Heart left ventricle (tissue), 16 donors: ENCODE results near the gene PLOD2. TPM values are rescaled to one million over a fixed set of nuclear protein-coding genes. Genes with fewer than 3 reads are reported as not detected.

Experiments
- ATAC-seq, 4 donors: fragments of 200-7000 bp; cut with Tn5 transposase; one replicate each; pipeline ENCODE4 v1.9.1; 2020 to 2022; ENCODE audit warnings: moderate library complexity in 4 of 4, mild to moderate bottlenecking in 3 of 4, moderate number of reproducible peaks in 1 of 4
- DNase-seq, 5 donors: peaks; one replicate each; pipeline ENCODE4 v3.0.0-alpha.2; 2020
- H3K27ac ChIP-seq, 12 donors: fragments of 200-600 bp; sonication (generic) in 4 of 12; one replicate each; pipeline versions ENCODE4 v1.5.0 to v1.8.0; 2016 to 2022; ENCODE audit warnings: mild to moderate bottlenecking in 2 of 12
- H3K27me3 ChIP-seq, 9 donors: fragments of 200-600 bp; sonication (generic) in 2 of 9; one replicate each; pipeline versions ENCODE4 v1.5.1 to v1.8.0; 2016 to 2022; ENCODE audit warnings: mild to moderate bottlenecking in 3 of 9
- H3K36me3 ChIP-seq, 9 donors: fragments of 200-600 bp; sonication (generic) in 2 of 9; one replicate each; pipeline versions ENCODE4 v1.5.0 to v1.8.0; 2018 to 2022; ENCODE audit warnings: mild to moderate bottlenecking in 2 of 9
- H3K4me1 ChIP-seq, 12 donors: fragments of 200-600 bp; sonication (generic) in 4 of 12; one replicate each; pipeline versions ENCODE4 v1.5.0 to v1.8.0; 2016 to 2022; ENCODE audit warnings: mild to moderate bottlenecking in 3 of 12
- H3K4me3 ChIP-seq, 12 donors: fragments of 200-600 bp; sonication (generic) in 4 of 12; one replicate each; pipeline versions ENCODE4 v1.5.0 to v1.8.0; 2017 to 2022; ENCODE audit warnings: mild to moderate bottlenecking in 9 of 12, moderate library complexity in 4 of 12
- H3K9me3 ChIP-seq, 12 donors: fragments of 200-600 bp; sonication (generic) in 4 of 12; one replicate each; pipeline versions ENCODE4 v1.5.0 to v1.8.0; 2016 to 2022; ENCODE audit warnings: mild to moderate bottlenecking in 1 of 12
- POLR2A ChIP-seq, 2 donors: fragments of 450-650 bp; IDR thresholded peaks; one replicate each; pipeline ENCODE4 v1.6.1; 2017; ENCODE audit warnings: antibody characterized with exemption in 2 of 2, mild to moderate bottlenecking in 2 of 2, moderate library complexity in 2 of 2
- WGBS, 4 donors: extraction: QIAGEN DNeasy Blood & Tissue Kit in 2 of 4; methylation state at CpG; one replicate each; pipeline versions ENCODE4 v1.1.5 to v1.1.7; 2013 to 2018; 5-methylcytosine and 5-hydroxymethylcytosine counted together
- intact Hi-C, 10 donors: fragments of 100-400 bp; cut with DNase I; formaldehyde crosslinking; loops; one replicate each; pipeline versions ENCODE4 v1.11.1 to v1.14.2; 2022
- polyA plus RNA-seq, 2 donors: library from polyadenylated mRNA; stranded (reverse); fragments of 200-250 nt; gene quantifications; one replicate each; pipeline ENCODE4 v1.2.3, GENCODE V29; 2013
- total RNA-seq, 9 donors: library from RNA; depleted of rRNA in 2 of 9; stranded (reverse); fragments of >200 nt in 2 of 9; fragmentation: NEBNext Ultra II Directional in 3 of 9; extraction: Animal tissue kit (Norgen Biotek cat#: 25700) in 3 of 9; gene quantifications; one replicate each; pipeline versions ENCODE4 v1.1.0 to v1.2.4, GENCODE V29; 2016 to 2023
- TF ChIP-seq, protein P1 (sequence below), 12 donors: fragments of 200-600 bp; sonication (generic) in 4 of 12; IDR thresholded peaks; one replicate each; pipeline versions ENCODE4 v1.5.0 to v1.8.0; 2018 to 2022; ENCODE audit warnings: antibody characterized with exemption in 12 of 12, mild to moderate bottlenecking in 5 of 12
- donor health status: ischemic (EF 13 %, LVEDD 7.1; RV severe dilation, severe dysfunction).
- donor health status: healthy with polysubstance abuse.
- donor health status: DM: no; HTN: yes; CAD: no.
- donor health status: DM: no; HTN: no; CAD: no.
- donor health status: ischemic (EF 25% LVEDD 6.9; RV normal size, moderate dysfunction).
- donor health status: ischemic (EF 25% LVEDD 5.7; RV mildly dilated, moderate dysfunction).
- donor health status: healthy.
- donor health status: DM: yes; HTN: yes; CAD: no.
- donor health status: ischemic (EF 35%, LVEDD 5.7; RV mildly dilated, moderate dysfunction).
- donor health status: nonischemic (EF 11% LVEDD 7.7; RV severe dilation, severe dysfunction).
- donor health status: DM: yes; HTN: yes; CAD: no.
- donor health status: PGD.
- donor health status: ischemic (EF 29% LVEDD 5.4; RV normal size, mild dysfunction).
- donor health status: nonischemic (EF 23%, LVEDD 6.1; RV moderate dilation, normal function).

PLOD2 gene
- total and polyA plus RNA-seq, 11 donors = 6.8 to 33.0 (median 17.9) TPM

DNA sequence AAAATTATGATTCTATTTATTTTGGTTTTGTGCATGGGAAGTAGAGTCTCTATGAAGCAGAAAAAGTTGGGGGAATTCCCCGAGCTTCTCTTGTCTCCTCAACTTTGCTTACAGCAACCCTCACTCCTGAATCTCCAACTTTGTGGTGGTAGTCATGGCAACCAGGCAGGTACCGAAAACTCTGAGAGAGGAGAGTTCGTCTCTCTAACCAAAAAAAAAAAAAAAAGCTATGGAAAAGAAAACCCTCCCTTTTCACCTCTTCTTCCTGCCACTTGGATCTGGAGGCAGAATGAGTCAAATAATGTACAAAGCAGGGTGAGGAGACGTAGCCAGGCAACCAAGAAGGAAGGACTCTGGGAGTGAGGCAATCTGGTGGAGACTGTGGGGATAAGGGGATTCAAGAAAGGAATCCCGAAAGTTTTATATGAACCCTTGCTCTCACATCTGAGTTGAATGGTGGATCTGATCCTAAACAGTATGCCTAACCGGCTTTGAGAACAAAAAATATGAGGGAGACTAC, 108.1 kb downstream of the PLOD2 start:
- intact Hi-C loops = loop anchor here in 1 of 10 donors (10.0 kb wide), 1 partner anchor 532 kb away; no protein-coding TSS in a partner anchor
- ATAC-seq (no peak), DNase-seq (no peak)
- 91 to 94% (median 92%) methylated on average over 6 of the region's 6 CpGs for WGBS, 4 donors
- Histone ChIP-seq H3K9me3 (no peaks in the 10 kb centered on the region), H3K4me1 (no peaks in the 10 kb centered on the region), H3K36me3 (no peaks in the 10 kb centered on the region), H3K4me3 (no peak overlapping the region), H3K27me3 (no peaks in the 10 kb centered on the region), H3K27ac (no peak overlapping the region)
- no peak for TF ChIP-seq POLR2A (IDR thresholded peaks at IDR 0.05)
- TF ChIP-seq, protein P1, sequence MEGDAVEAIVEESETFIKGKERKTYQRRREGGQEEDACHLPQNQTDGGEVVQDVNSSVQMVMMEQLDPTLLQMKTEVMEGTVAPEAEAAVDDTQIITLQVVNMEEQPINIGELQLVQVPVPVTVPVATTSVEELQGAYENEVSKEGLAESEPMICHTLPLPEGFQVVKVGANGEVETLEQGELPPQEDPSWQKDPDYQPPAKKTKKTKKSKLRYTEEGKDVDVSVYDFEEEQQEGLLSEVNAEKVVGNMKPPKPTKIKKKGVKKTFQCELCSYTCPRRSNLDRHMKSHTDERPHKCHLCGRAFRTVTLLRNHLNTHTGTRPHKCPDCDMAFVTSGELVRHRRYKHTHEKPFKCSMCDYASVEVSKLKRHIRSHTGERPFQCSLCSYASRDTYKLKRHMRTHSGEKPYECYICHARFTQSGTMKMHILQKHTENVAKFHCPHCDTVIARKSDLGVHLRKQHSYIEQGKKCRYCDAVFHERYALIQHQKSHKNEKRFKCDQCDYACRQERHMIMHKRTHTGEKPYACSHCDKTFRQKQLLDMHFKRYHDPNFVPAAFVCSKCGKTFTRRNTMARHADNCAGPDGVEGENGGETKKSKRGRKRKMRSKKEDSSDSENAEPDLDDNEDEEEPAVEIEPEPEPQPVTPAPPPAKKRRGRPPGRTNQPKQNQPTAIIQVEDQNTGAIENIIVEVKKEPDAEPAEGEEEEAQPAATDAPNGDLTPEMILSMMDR (IDR thresholded peaks at IDR 0.05) = no peak

DNA sequence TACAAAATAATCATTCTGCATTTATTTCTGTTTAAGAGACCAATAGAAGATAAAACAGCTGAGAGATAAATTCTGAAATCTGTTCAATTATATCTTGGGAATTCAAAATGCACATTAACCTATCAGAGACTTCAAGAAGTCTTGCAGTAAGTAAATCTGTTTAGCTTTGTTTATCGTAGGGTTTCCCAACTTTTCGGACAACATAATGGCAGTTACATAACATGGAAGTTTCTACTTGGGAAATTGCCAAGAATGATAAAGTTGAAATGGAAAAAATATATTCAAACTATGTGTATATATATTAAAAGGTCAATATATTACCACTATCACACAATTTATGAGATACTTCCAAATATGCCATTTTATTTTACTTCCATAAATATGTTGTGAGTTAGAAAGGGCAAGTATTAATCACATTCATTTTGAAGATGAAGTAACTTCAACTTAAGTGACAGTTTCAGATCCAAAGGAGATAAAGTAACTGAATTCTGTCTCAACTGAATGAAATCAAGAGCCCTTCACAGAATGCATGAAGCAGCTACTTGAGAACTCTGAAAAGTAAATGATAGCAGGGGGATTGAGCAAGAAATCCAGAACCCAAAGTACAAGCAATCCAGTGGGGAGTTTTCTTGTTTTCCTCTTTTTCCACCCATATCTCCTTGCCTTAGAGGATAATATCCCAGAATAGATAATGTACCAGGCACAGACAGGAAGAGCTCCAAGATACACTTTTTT, 108.8 kb downstream of the PLOD2 start:
- no peaks in the 10 kb centered on the region for H3K9me3 ChIP-seq
- ATAC-seq (no peak), DNase-seq (no peak)
- no peak overlapping the region for H3K4me3 ChIP-seq
- intact Hi-C loops = loop anchor here in 1 of 10 donors (10.0 kb wide), 1 partner anchor 533 kb away; no protein-coding TSS in a partner anchor
- no peaks in the 10 kb centered on the region for H3K4me1 ChIP-seq
- WGBS, 4 donors = 77 to 92% (median 81%) methylated on average over 2 of the region's 2 CpGs
- no peak for TF ChIP-seq POLR2A (IDR thresholded peaks at IDR 0.05)
- TF ChIP-seq, protein P1 (IDR thresholded peaks at IDR 0.05) = no peak
- no peaks in the 10 kb centered on the region for H3K27me3 ChIP-seq
- no peaks in the 10 kb centered on the region for H3K36me3 ChIP-seq
- no peak overlapping the region for H3K27ac ChIP-seq

DNA sequence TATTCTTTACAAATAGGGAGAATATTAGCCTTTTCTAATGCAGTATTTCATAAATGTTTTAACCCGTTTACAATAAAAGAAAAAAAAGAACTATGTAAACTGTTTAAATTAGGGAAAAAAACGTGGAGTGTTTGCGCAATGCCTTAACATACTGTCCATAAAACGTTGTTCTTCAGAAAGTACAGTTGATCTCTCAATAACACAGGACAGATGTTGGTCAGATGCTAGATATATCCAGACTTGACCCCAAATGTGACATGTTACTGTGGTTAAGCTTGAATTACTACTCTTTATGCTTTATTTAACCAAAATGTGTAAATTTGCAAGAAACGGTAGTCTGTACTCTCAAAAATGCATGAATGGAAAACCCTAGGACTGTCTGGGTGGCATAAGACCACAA, 110.3 kb downstream of the PLOD2 start:
- DNase-seq (no peak), ATAC-seq (no peak)
- WGBS, 4 donors = 80 to 91% (median 88%) methylated on average over 5 of the region's 5 CpGs
- no peak overlapping the region for H3K27ac ChIP-seq
- no peaks in the 10 kb centered on the region for H3K36me3 ChIP-seq
- intact Hi-C loops = loop anchor here in 1 of 10 donors (10.0 kb wide), 1 partner anchor 534 kb away; no protein-coding TSS in a partner anchor
- TF ChIP-seq, protein P1 (IDR thresholded peaks at IDR 0.05) = no peak
- TF ChIP-seq POLR2A (IDR thresholded peaks at IDR 0.05) = no peak
- H3K4me3 ChIP-seq = no peak overlapping the region
- H3K9me3 ChIP-seq = no peaks in the 10 kb centered on the region
- H3K27me3 ChIP-seq = no peaks in the 10 kb centered on the region
- no peaks in the 10 kb centered on the region for H3K4me1 ChIP-seq

DNA sequence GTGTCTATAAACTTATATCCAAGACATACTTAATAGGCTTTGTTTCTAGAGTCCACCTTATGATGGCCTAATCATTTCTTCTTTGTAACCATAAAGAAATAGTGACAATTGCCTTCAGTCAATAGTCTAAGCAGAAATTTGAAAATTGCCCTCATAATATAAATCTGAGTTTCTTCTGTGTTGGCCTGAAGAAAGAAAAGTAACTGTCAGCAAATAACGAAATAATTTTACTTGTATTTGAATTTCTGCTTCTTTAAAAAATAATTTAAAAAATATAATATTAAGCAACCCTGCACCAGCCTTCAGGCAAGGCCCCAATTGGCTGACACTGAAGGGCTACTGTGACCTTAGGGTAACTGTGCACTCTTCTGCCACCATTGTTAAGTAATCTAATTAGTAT, 113.5 kb downstream of the PLOD2 start:
- TF ChIP-seq, protein P1 (IDR thresholded peaks at IDR 0.05) = no peak
- no peak for TF ChIP-seq POLR2A (IDR thresholded peaks at IDR 0.05)
- Histone ChIP-seq H3K9me3 (no peaks in the 10 kb centered on the region), H3K36me3 (no peaks in the 10 kb centered on the region), H3K4me1 (no peaks in the 10 kb centered on the region), H3K27me3 (no peaks in the 10 kb centered on the region), H3K27ac (no peak overlapping the region), H3K4me3 (no peak overlapping the region)
- DNase-seq (no peak), ATAC-seq (no peak)
- 90 to 96% (median 94%) methylated on average over 1 of the region's 1 CpG for WGBS, 4 donors
- intact Hi-C loops = no loop called here
